ENCODE results near the gene PIH1D2. TPM values are rescaled to one million over a fixed set of nuclear protein-coding genes. Genes with fewer than 3 reads are reported as not detected.

Gene PIH1D2
- total and polyA plus RNA-seq, 2 of the 8 experiments (the other 6 are each of a cell fraction or from before 2014, with no cell fraction given) = 0.53 to 0.73 TPM

- no peak for TF ChIP-seq TAF7 (optimal IDR thresholded peaks at IDR 0.05; ENCODE audit: borderline replicate concordance, low read depth, low read length)
- no peak for TF ChIP-seq TBP (IDR thresholded peaks at IDR 0.05; ENCODE audit: low read depth, low read length)
- no peak for TF ChIP-seq BCL11A (IDR thresholded peaks at IDR 0.05; ENCODE audit: low read depth in 2 of 2, low read length in 2 of 2)
- TF ChIP-seq RAD21 (IDR thresholded peaks at IDR 0.05 in 1 of 2, conservative IDR thresholded peaks at IDR 0.05 in 1 of 2; ENCODE audit: low read depth in 2 of 2, low read length in 2 of 2) = no peak
- TF ChIP-seq CHD7 (IDR thresholded peaks at IDR 0.05; ENCODE audit: insufficient replicate concordance, low read length) = no peak
These were observed 22.0 kb downstream of the PIH1D2 start (continued) for GRCh38 chr11:112051768-112052167.

All from H1 (cell line).